Left ventricle myocardium inferior (tissue), 1 donor: ENCODE results near the gene USP13. TPM values are rescaled to one million over a fixed set of nuclear protein-coding genes. Genes with fewer than 3 reads are reported as not detected.

Experiments used
- DNase-seq: peaks from one replicate; pipeline ENCODE4 v3.0.0-alpha.2; 2020
- H3K27ac ChIP-seq: fragments of 200-600 bp; replicated peaks from 2 replicates; pipeline ENCODE4 v1.8.0; 2021
- H3K27me3 ChIP-seq: fragments of 200-600 bp; 2 replicates; pipeline ENCODE4 v1.8.0; 2021; ENCODE audit warnings: low read depth
- H3K36me3 ChIP-seq: fragments of 200-600 bp; 2 replicates; pipeline ENCODE4 v1.8.0; 2021
- H3K4me1 ChIP-seq: fragments of 200-600 bp; 2 replicates; pipeline ENCODE4 v1.8.0; 2021
- H3K4me3 ChIP-seq: fragments of 200-600 bp; 2 replicates; pipeline ENCODE4 v1.8.0; 2021; ENCODE audit warnings: mild to moderate bottlenecking, moderate library complexity
- H3K9me3 ChIP-seq: fragments of 200-600 bp; replicated peaks from 2 replicates; pipeline ENCODE4 v1.8.0; 2021
- CTCF ChIP-seq: fragments of 200-600 bp; IDR thresholded peaks from 2 replicates; pipeline ENCODE4 v1.8.0; 2021; ENCODE audit warnings: antibody characterized with exemption, mild to moderate bottlenecking, borderline replicate concordance
- intact Hi-C: fragments of 100-400 bp; cut with micrococcal nuclease; formaldehyde crosslinking; loops from one replicate; pipeline ENCODE4 v1.11.0; 2022
- total RNA-seq: library from RNA; stranded (reverse); fragmentation: NEBNext Ultra II Directional; extraction: Animal tissue kit (Norgen Biotek cat#: 25700); gene quantifications from one replicate; pipeline ENCODE4 v1.2.1, GENCODE V29; 2021
- donor health status: DM: no; HTN: yes; CAD: no; lungs with severe emphysema.

USP13 gene
- total RNA-seq, 1 donor from 2014 or later: 162 TPM

GRCh38 chr3:179700716-179701115 is 47.9 kb downstream of the USP13 start:
- no peak for TF ChIP-seq CTCF
- no peaks in the 10 kb centered on the region for H3K9me3 ChIP-seq
- no peak overlapping the region for H3K4me3 ChIP-seq
- H3K27me3 ChIP-seq: no peaks in the 10 kb centered on the region
- H3K36me3 ChIP-seq: peaks cover 4% of the 10 kb centered on the region
- no peak overlapping the region for H3K27ac ChIP-seq
- intact Hi-C loops: no loop called here
- DNase-seq: no peak
- peaks cover 39% of the 10 kb centered on the region for H3K4me1 ChIP-seq

GRCh38 chr3:179701176-179701827 is 48.5 kb downstream of the USP13 start:
- no peaks in the 10 kb centered on the region for H3K9me3 ChIP-seq
- no peaks in the 10 kb centered on the region for H3K27me3 ChIP-seq
- no peak overlapping the region for H3K27ac ChIP-seq
- H3K36me3 ChIP-seq: peaks cover 4% of the 10 kb centered on the region
- no peak for DNase-seq
- intact Hi-C loops: no loop called here
- no peak overlapping the region for H3K4me3 ChIP-seq
- H3K4me1 ChIP-seq: peaks cover 45% of the 10 kb centered on the region
- no peak for TF ChIP-seq CTCF

- H3K27ac ChIP-seq: no peak overlapping the region
- H3K4me3 ChIP-seq: no peak overlapping the region
- H3K27me3 ChIP-seq: no peaks in the 10 kb centered on the region
- peaks cover 51% of the 10 kb centered on the region for H3K4me1 ChIP-seq
- no peak for DNase-seq
- H3K9me3 ChIP-seq: no peaks in the 10 kb centered on the region
- peaks cover 8% of the 10 kb centered on the region for H3K36me3 ChIP-seq
- no peak for TF ChIP-seq CTCF
- intact Hi-C loops: no loop called here
These were observed 49.6 kb downstream of the USP13 start for GRCh38 chr3:179702271-179702947.

GRCh38 chr3:179703816-179704215 is 51.0 kb downstream of the USP13 start:
- no peak for TF ChIP-seq CTCF
- Histone ChIP-seq H3K4me3 (no peak overlapping the region), H3K4me1 (peaks cover 58% of the 10 kb centered on the region), H3K9me3 (no peaks in the 10 kb centered on the region), H3K27ac (peak overlapping the region; percentile 22), H3K36me3 (peaks cover 15% of the 10 kb centered on the region), H3K27me3 (no peaks in the 10 kb centered on the region)
- intact Hi-C loops: no loop called here
- no peak for DNase-seq

GRCh38 chr3:179706233-179706632 is 53.4 kb downstream of the USP13 start:
- DNase-seq: no peak
- no peak for TF ChIP-seq CTCF
- Histone ChIP-seq H3K27me3 (no peaks in the 10 kb centered on the region), H3K9me3 (no peaks in the 10 kb centered on the region), H3K4me3 (no peak overlapping the region), H3K27ac (peak overlapping the region; percentile 45), H3K36me3 (peaks cover 20% of the 10 kb centered on the region), H3K4me1 (peaks cover 56% of the 10 kb centered on the region)
- intact Hi-C loops: no loop called here
